Endothelial cell of coronary artery (primary cell): ENCODE results near the gene SPINK2. TPM values are rescaled to one million over a fixed set of nuclear protein-coding genes. Genes with fewer than 3 reads are reported as not detected.

Source experiments
- total RNA-seq: library from RNA; depleted of rRNA; stranded (reverse); fragments of >200 nt; gene quantifications from 2 replicates; pipeline ENCODE4 v1.2.3, GENCODE V29; 2014

SPINK2 gene, protein sequence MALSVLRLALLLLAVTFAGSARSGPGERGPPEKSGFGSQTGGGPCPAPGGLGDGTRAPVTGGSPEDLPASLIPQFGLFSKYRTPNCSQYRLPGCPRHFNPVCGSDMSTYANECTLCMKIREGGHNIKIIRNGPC
- not detected in 2 replicates for total RNA-seq

DNA sequence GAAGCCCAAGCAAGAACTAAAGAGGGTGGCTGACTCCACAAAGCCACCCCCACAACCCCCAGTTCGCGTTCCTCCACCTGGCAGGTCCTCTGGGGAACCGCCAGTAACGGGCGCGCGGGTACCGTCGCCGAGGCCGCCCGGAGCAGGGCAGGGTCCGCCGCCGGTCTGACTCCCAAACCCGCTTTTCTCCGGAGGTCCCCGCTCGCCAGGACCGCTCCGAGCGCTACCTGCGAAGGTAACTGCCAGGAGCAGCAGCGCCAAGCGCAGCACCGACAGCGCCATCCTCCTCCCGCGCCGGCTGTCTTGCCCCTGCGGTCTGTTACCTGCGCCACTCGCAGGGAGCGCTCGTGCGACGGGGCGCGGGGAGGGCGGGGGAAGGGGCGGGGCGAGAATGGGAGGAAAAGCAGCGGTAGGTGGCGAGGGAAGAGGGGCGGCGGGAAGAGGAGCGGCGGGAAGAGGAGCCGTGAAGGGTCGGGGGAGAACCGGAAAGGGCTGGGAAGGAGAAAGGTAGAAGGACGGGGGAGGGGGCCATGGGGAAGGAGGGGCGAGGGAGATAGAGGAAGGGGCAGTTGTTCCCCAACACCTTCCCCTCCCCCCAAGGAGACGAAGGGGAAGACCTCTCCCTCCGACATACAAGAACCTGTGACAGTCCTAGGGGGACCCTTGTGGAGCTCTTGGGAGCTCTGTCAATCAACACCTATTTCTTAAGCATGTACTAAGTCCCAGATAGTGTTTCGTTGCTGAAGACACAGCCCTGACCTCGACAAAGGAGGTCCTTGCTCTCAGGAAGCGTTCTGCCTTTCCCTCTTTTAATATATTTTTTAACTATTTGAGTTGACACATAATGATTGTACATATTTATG lies at the start of gene SPINK2:
Gene SPINK2 (minus strand): TSS at position 321 of the 863 bp plus-strand sequence. CDS start 39 bp downstream, at position 282.

Other genes with a start within 250 kb of the SPINK2 start
- 0.36 and 3.7 TPM in 2 replicates for gene HOPX, start 140.4 kb downstream of the SPINK2 start, total RNA-seq
- gene REST, start 86.2 kb upstream of the SPINK2 start, total RNA-seq, result 30.3 and 32.5 TPM in 2 replicates
- gene NOA1, start 155.9 kb upstream of the SPINK2 start, total RNA-seq, result 15.2 and 18.7 TPM in 2 replicates
- gene POLR2B, start 157.2 kb upstream of the SPINK2 start, total RNA-seq, result 137 TPM in 2 replicates